GM12892 (cell line): ENCODE results near the gene PSRC1.

Experiments used
- DNase-seq: peaks from one replicate; pipeline ENCODE4 v3.0.0; 2011; ENCODE audit not compliant: insufficient read length
- FAIRE-seq: peaks from 2 replicates; lab custom pipeline; 2011; peaks lifted over from hg19 to GRCh38; lab: Jason Lieb, UNC
- POLR2A ChIP-seq: IDR thresholded peaks from 2 replicates; pipeline ENCODE4 v1.6.1; 2011; ENCODE audit warnings: low read depth, low read length, control low read depth
- POLR2AphosphoS5 ChIP-seq: IDR thresholded peaks from 2 replicates; pipeline ENCODE4 v1.6.1; 2011; ENCODE audit warnings: low read depth, low read length, control low read depth
- TAF1 ChIP-seq: IDR thresholded peaks from 2 replicates; pipeline ENCODE4 v1.6.1; 2011; ENCODE audit warnings: low read depth, mild to moderate bottlenecking, control low read depth, low read length, borderline replicate concordance

The PSRC1 gene

GRCh38 chr1:109252893-109253802 is 29.8 kb downstream of the PSRC1 start:
- FAIRE-seq (no peak), DNase-seq (peak; percentile 33)
- no peak for TF ChIP-seq POLR2A
- no peak for TF ChIP-seq TAF1
- no peak for TF ChIP-seq POLR2AphosphoS5

GRCh38 chr1:109252167-109252892 is 30.6 kb downstream of the PSRC1 start:
- no peak for TF ChIP-seq POLR2A
- no peak for TF ChIP-seq POLR2AphosphoS5
- TF ChIP-seq TAF1: no peak
- DNase-seq: no peak
- no peak for FAIRE-seq

- no peak for TF ChIP-seq TAF1
- TF ChIP-seq POLR2A: no peak
- TF ChIP-seq POLR2AphosphoS5: no peak
- FAIRE-seq: no peak
- DNase-seq: peak; percentile 6
Measured at GRCh38 chr1:109251277-109252166, 31.4 kb downstream of the PSRC1 start.

- no peak for TF ChIP-seq TAF1
- FAIRE-seq: no peak
Measured at GRCh38 chr1:109250454-109251276, 32.3 kb downstream of the PSRC1 start.

GRCh38 chr1:109249654-109250401 is 33.1 kb downstream of the PSRC1 start:
- DNase-seq: peak; percentile 59
- no peak for FAIRE-seq
- no peak for TF ChIP-seq POLR2AphosphoS5
- TF ChIP-seq TAF1: no peak
- no peak for TF ChIP-seq POLR2A

More at GRCh38 chr1:109250454-109251276, 32.3 kb downstream of the PSRC1 start:
- DNase-seq: peak; percentile 14

- peak; percentile 48 for FAIRE-seq
- peak; percentile 90 for DNase-seq
- TF ChIP-seq POLR2A (no peak), POLR2AphosphoS5 (no peak), TAF1 (no peak)
Measured at GRCh38 chr1:109248797-109249629, 33.9 kb downstream of the PSRC1 start, which contains the start of gene CELSR2. Gene CELSR2, plus strand, starts transcription at chr1:109249539. Its CDS starts 541 bp downstream, at chr1:109250080.

GRCh38 chr1:109248444-109248796 is 34.5 kb downstream of the PSRC1 start:
- no peak for TF ChIP-seq POLR2AphosphoS5
- no peak for TF ChIP-seq TAF1
- no peak for TF ChIP-seq POLR2A
- FAIRE-seq (no peak), DNase-seq (peak; percentile 16)

- TF ChIP-seq TAF1: no peak
- TF ChIP-seq POLR2A: no peak
- DNase-seq: no peak
- no peak for FAIRE-seq
Measured at GRCh38 chr1:109247401-109248365, 35.3 kb downstream of the PSRC1 start.
